KOPT-K1 (cell line): ENCODE data around the gene ELAC1.

Experiments
- H3K27ac ChIP-seq: fragments of 200-600 bp; sonication (generic); 2 replicates; pipeline ENCODE4 v1.5.1; 2016; ENCODE audit warnings: antibody characterized with exemption, mild to moderate bottlenecking, low read depth, low read length; ENCODE audit not compliant: poor library complexity, severe bottlenecking
- H3K36me3 ChIP-seq: fragments of 200-600 bp; sonication (generic); 2 replicates; pipeline ENCODE4 v1.5.1; 2017; ENCODE audit warnings: antibody characterized with exemption, mild to moderate bottlenecking, low read length, moderate library complexity; ENCODE audit not compliant: insufficient read depth
- H3K9me3 ChIP-seq: fragments of 200-600 bp; sonication (generic); 2 replicates; pipeline ENCODE4 v1.5.1; 2017; ENCODE audit warnings: antibody characterized with exemption, low read length, mild to moderate bottlenecking; ENCODE audit not compliant: insufficient read depth, poor library complexity, severe bottlenecking

Gene ELAC1

DNA sequence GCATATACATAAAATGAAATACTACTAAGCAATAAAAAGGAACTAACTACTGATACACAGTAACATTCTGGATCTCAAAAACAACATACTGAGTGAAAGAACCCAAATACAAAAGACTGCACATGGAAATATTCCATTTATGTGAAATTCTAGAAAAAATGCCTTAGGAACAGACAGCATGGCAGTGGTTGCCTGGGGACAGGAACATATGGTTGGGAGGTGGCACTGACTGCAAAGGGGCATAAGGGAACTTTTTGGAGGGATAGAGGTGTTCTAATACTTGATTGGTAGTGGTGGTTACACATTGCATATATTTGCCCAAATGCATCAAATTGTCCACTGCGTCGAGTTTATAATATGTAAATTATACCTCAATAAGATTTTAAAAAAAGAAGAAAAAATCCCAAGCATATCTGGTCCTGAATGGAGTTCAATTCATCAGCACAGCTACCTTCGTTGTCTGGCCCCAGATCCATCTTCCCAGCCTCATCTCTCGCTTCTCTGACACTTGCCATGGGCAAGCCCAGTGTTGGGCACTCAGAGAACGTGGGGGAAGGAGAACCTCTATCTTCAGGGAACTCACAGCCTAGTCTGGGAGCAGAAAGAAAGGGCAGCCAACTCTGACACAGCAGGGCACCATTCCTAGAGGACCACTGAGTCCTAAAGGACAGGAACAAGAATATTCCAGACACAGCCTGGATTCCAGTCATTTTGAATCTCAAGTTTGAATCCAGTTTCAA lies 53.6 kb downstream of the ELAC1 start:
- peaks cover 15% of the 10 kb centered on the region for H3K36me3 ChIP-seq
- H3K9me3 ChIP-seq: no peaks in the 10 kb centered on the region
- H3K27ac ChIP-seq: no peak overlapping the region

- Histone ChIP-seq H3K27ac (no peak overlapping the region), H3K9me3 (no peaks in the 10 kb centered on the region), H3K36me3 (peaks cover 19% of the 10 kb centered on the region)
These were observed 57.7 kb downstream of the ELAC1 start for GRCh38 chr18:51025512-51025911.

GRCh38 chr18:51028201-51028805 lies 60.5 kb downstream of the ELAC1 start:
- no peaks in the 10 kb centered on the region for H3K9me3 ChIP-seq
- no peak overlapping the region for H3K27ac ChIP-seq
- peaks cover 24% of the 10 kb centered on the region for H3K36me3 ChIP-seq

- Histone ChIP-seq H3K27ac (peak overlapping the region; percentile 92), H3K9me3 (no peaks in the 10 kb centered on the region), H3K36me3 (peaks cover 34% of the 10 kb centered on the region)
These were observed 61.5 kb downstream of the ELAC1 start for GRCh38 chr18:51029378-51029693.

DNA sequence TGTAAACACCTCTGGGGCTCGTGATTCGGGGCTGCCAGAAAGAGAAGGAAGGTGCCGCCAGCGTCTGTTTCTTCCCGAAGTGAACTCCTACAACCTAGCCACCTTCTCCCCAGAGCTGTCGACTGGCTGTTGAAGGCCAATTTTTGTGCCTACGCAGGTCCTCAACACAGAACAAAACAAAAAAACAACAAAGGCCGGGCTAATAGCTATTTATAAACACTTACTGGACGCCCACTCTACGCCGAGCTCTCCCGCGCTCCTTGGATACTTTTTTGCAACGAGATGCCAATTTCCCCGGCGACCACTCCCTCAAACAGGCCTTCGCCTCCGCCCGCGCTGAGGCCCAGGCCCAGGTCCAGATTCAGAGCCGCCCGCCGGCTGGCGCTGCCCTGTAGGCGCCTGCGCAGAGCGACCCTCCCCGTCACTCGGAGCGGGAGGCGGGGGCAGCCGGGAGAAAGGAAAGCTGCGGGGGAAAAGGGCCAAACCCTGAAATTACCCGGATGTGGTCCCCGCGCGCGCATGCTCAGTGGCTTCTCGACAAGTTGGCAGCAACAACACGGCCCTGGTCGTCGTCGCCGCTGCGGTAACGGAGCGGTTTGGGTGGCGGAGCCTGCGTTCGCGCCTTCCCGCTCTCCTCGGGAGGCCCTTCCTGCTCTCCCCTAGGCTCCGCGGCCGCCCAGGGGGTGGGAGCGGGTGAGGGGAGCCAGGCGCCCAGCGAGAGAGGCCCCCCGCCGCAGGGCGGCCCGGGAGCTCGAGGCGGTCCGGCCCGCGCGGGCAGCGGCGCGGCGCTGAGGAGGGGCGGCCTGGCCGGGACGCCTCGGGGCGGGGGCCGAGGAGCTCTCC lies 62.1 kb downstream of the ELAC1 start, which contains the start of gene SMAD4:
TSS of gene SMAD4 (plus strand) at position 520 of the 843 bp plus-strand sequence. CDS start 16,834 bp downstream, outside the sequence.
- H3K9me3 ChIP-seq: no peaks in the 10 kb centered on the region
- peak within 1 kb of the TSS; percentile 92 for H3K27ac ChIP-seq
- peaks cover 40% of the 10 kb centered on the region for H3K36me3 ChIP-seq

GRCh38 chr18:51030537-51031258 lies 62.9 kb downstream of the ELAC1 start:
- Histone ChIP-seq H3K27ac (peak overlapping the region; percentile 92), H3K36me3 (peaks cover 38% of the 10 kb centered on the region), H3K9me3 (no peaks in the 10 kb centered on the region)

DNA sequence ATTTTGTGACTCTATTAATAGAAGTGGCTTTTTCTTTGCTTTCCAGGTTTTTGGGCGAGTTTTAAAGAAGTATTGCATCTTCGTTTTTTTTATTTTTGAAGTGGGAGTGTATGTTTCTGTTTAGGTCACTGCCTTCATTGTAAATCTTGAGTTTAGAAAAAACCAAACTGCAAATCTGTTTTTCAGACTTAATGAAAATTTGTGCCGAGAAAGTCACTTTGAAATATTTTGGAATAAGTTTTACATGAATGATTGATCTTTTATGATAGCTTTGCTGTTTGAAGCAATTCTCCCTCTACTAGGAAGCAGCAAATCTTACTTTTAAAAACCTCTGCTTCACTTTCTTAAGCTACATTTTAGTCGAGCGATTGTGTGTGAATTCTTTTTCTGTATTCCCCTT lies 64.4 kb downstream of the ELAC1 start:
- H3K27ac ChIP-seq: no peak overlapping the region
- no peaks in the 10 kb centered on the region for H3K9me3 ChIP-seq
- peaks cover 39% of the 10 kb centered on the region for H3K36me3 ChIP-seq

DNA sequence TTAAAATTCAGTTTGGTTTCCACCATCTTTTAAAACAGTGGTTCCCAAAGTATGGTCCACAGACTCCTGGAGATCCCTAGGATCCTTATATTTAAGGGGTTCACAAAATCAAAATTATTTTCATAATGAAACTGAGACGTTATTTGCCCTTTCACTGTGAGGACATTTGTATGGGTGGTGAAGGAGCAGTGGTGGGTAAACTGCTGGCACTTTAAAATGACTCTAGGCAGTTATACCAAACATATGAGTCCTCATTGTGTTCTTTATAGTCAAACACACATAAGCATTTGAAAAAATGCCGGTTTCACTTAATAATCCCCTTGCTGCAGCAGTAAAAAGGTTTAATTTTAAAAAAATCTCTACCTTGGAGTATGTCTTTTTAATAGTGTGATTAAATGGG lies 69.4 kb downstream of the ELAC1 start:
- H3K9me3 ChIP-seq: no peaks in the 10 kb centered on the region
- H3K27ac ChIP-seq: no peak overlapping the region
- H3K36me3 ChIP-seq: peaks cover 39% of the 10 kb centered on the region
